ENCODE data around the gene CCDC85A.

The CCDC85A gene

GRCh38 chr2:56234241-56234640 lies 50.5 kb downstream of the CCDC85A start:
- in situ Hi-C loops (cut with MboI; ENCODE audit: low sequenced_read_pairs) = no loop called here

- in situ Hi-C loops (cut with MboI; ENCODE audit: low sequenced_read_pairs) = no loop called here
Observed at GRCh38 chr2:56239030-56239429, 55.2 kb downstream of the CCDC85A start.

- in situ Hi-C loops (cut with MboI; ENCODE audit: low sequenced_read_pairs) = no loop called here
Observed at GRCh38 chr2:56239437-56239836, 55.6 kb downstream of the CCDC85A start.

- in situ Hi-C loops (cut with MboI; ENCODE audit: low sequenced_read_pairs) = no loop called here
Observed at GRCh38 chr2:56240210-56240609, 56.4 kb downstream of the CCDC85A start.

- in situ Hi-C loops (cut with MboI; ENCODE audit: low sequenced_read_pairs) = no loop called here
Observed at GRCh38 chr2:56244506-56244905, 60.7 kb downstream of the CCDC85A start.

- in situ Hi-C loops (cut with MboI; ENCODE audit: low sequenced_read_pairs) = no loop called here
Observed at GRCh38 chr2:56244911-56245530, 61.2 kb downstream of the CCDC85A start.

- in situ Hi-C loops (cut with MboI; ENCODE audit: low sequenced_read_pairs) = no loop called here
Observed at GRCh38 chr2:56248965-56249742, 65.4 kb downstream of the CCDC85A start.

GRCh38 chr2:56250153-56250729 lies 66.5 kb downstream of the CCDC85A start:
- in situ Hi-C loops (cut with MboI; ENCODE audit: low sequenced_read_pairs) = no loop called here

- in situ Hi-C loops (cut with MboI; ENCODE audit: low sequenced_read_pairs) = no loop called here
Observed at GRCh38 chr2:56260415-56260814, 76.6 kb downstream of the CCDC85A start.

- in situ Hi-C loops (cut with MboI; ENCODE audit: low sequenced_read_pairs) = no loop called here
Observed at GRCh38 chr2:56262241-56262640, 78.5 kb downstream of the CCDC85A start.

GRCh38 chr2:56263876-56264275 lies 80.1 kb downstream of the CCDC85A start:
- in situ Hi-C loops (cut with MboI; ENCODE audit: low sequenced_read_pairs) = no loop called here

- in situ Hi-C loops (cut with MboI; ENCODE audit: low sequenced_read_pairs) = no loop called here
Observed at GRCh38 chr2:56266761-56267414, 83.1 kb downstream of the CCDC85A start.

GRCh38 chr2:56267415-56267788 lies 83.6 kb downstream of the CCDC85A start:
- in situ Hi-C loops (cut with MboI; ENCODE audit: low sequenced_read_pairs) = no loop called here

- in situ Hi-C loops (cut with MboI; ENCODE audit: low sequenced_read_pairs) = no loop called here
Observed at GRCh38 chr2:56268856-56269255, 85.1 kb downstream of the CCDC85A start.

- in situ Hi-C loops (cut with MboI; ENCODE audit: low sequenced_read_pairs) = no loop called here
Observed at GRCh38 chr2:56271275-56271674, 87.5 kb downstream of the CCDC85A start.

GRCh38 chr2:56285224-56285623 lies 101.4 kb downstream of the CCDC85A start:
- in situ Hi-C loops (cut with MboI; ENCODE audit: low sequenced_read_pairs) = no loop called here

GRCh38 chr2:56286936-56287335 lies 103.1 kb downstream of the CCDC85A start:
- in situ Hi-C loops (cut with MboI; ENCODE audit: low sequenced_read_pairs) = no loop called here

- in situ Hi-C loops (cut with MboI; ENCODE audit: low sequenced_read_pairs) = no loop called here
Observed at GRCh38 chr2:56287508-56287907, 103.7 kb downstream of the CCDC85A start.

GRCh38 chr2:56287974-56288373 lies 104.2 kb downstream of the CCDC85A start:
- in situ Hi-C loops (cut with MboI; ENCODE audit: low sequenced_read_pairs) = no loop called here

GRCh38 chr2:56288838-56289580 lies 105.2 kb downstream of the CCDC85A start:
- in situ Hi-C loops (cut with MboI; ENCODE audit: low sequenced_read_pairs) = no loop called here

GRCh38 chr2:56291711-56292110 lies 107.9 kb downstream of the CCDC85A start:
- in situ Hi-C loops (cut with MboI; ENCODE audit: low sequenced_read_pairs) = no loop called here
